ENCODE measurements around the gene HYAL1.
A peak's percentile ranks its signal among the peaks of the same experiment; 100 is the strongest.
"Not testable (repeated sequence)": the region's sequence is repeated elsewhere in the genome, so short reads cannot be mapped to it uniquely, and the experiment has no call there.

The HYAL1 gene

GRCh38 chr3:50294089-50294488, 9.3 kb downstream of the HYAL1 start:
- DNase-seq (ENCODE audit: low read depth): no peak

GRCh38 chr3:50293079-50293801, 10.1 kb downstream of the HYAL1 start:
- DNase-seq (ENCODE audit: low read depth): no peak

GRCh38 chr3:50292159-50293078, 11.0 kb downstream of the HYAL1 start, which contains the start of gene IFRD2:
TSS of gene IFRD2 (minus strand) at chr3:50292429. CDS start at chr3:50292274, 155 bp downstream.
- peak; percentile 87 for DNase-seq (ENCODE audit: low read depth)

GRCh38 chr3:50290161-50290641, 13.2 kb downstream of the HYAL1 start:
- DNase-seq (ENCODE audit: low read depth): no peak

GRCh38 chr3:50289130-50289529, 14.2 kb downstream of the HYAL1 start:
- DNase-seq (ENCODE audit: low read depth): no peak

GRCh38 chr3:50288387-50289007, 14.9 kb downstream of the HYAL1 start:
- DNase-seq (ENCODE audit: low read depth): no peak

- DNase-seq (ENCODE audit: low read depth): no peak
Observed at GRCh38 chr3:50287262-50287661, 16.1 kb downstream of the HYAL1 start.

GRCh38 chr3:50286322-50287227, 16.8 kb downstream of the HYAL1 start:
- DNase-seq (ENCODE audit: low read depth): no peak

GRCh38 chr3:50284121-50284520, 19.3 kb downstream of the HYAL1 start:
- not testable (repeated sequence) for DNase-seq (ENCODE audit: low read depth)

- no peak for DNase-seq (ENCODE audit: low read depth)
Observed at GRCh38 chr3:50279255-50280016, 23.9 kb downstream of the HYAL1 start.

- DNase-seq (ENCODE audit: low read depth): no peak
Observed at GRCh38 chr3:50278880-50279224, 24.5 kb downstream of the HYAL1 start, which contains the start of gene LSMEM2. TSS of gene LSMEM2 (plus strand) at chr3:50279087. CDS start at chr3:50279114, 27 bp downstream.

- DNase-seq (ENCODE audit: low read depth): no peak
Observed at GRCh38 chr3:50278123-50278879, 25.1 kb downstream of the HYAL1 start.

GRCh38 chr3:50276762-50277101, 26.6 kb downstream of the HYAL1 start:
- no peak for DNase-seq (ENCODE audit: low read depth)

GRCh38 chr3:50275996-50276761, 27.2 kb downstream of the HYAL1 start:
- no peak for DNase-seq (ENCODE audit: low read depth)

- no peak for DNase-seq (ENCODE audit: low read depth)
Observed at GRCh38 chr3:50275141-50275995, 28.0 kb downstream of the HYAL1 start.

GRCh38 chr3:50274371-50275104, 28.8 kb downstream of the HYAL1 start:
- peak; percentile 51 for DNase-seq (ENCODE audit: low read depth)

- DNase-seq (ENCODE audit: low read depth): no peak
Observed at GRCh38 chr3:50273689-50274065, 29.7 kb downstream of the HYAL1 start.
